Endothelial cell of umbilical vein (primary cell): Measurements from ENCODE around the gene MSL2. TPM values are rescaled to one million over a fixed set of nuclear protein-coding genes. Genes with fewer than 3 reads are reported as not detected.
"Not testable (repeated sequence)": the region's sequence is repeated elsewhere in the genome, so short reads cannot be mapped to it uniquely, and the experiment has no call there.

ENCODE experiments used
- BruUV-seq: library from RNA; stranded (reverse); fragments of 400-500 nt; replicated peaks from 2 replicates; lab custom pipeline; 2021; lab: Mats Ljungman, UMichigan
- CTCF ChIA-PET: fragments of 300-600, 350-600 bp; sonication (Branson Sonifier 250); formaldehyde crosslinking; loops from one replicate; lab custom pipeline; 2021; ENCODE audit warnings: antibody characterized with exemption, inconsistent platforms; lab: Charles Lee
- POLR2A ChIA-PET: fragments of 300-600, 350-600 bp; sonication (Branson Sonifier 250); formaldehyde crosslinking; loops from one replicate; lab custom pipeline; 2021; ENCODE audit warnings: antibody characterized with exemption, inconsistent platforms; lab: Charles Lee
- DNase-seq: peaks from one replicate; pipeline ENCODE4 v3.0.0-alpha.2; 2011; ENCODE audit warnings: low read depth, low spot score
- FAIRE-seq: peaks from 2 replicates; lab custom pipeline; 2011; peaks lifted over from hg19 to GRCh38; lab: Jason Lieb, UNC
- H2AFZ ChIP-seq: 2 replicates; pipeline ENCODE4 v1.6.0; 2012; ENCODE audit warnings: low read depth, low read length, control low read depth, inconsistent platforms
- H3K27ac ChIP-seq: 2 replicates; pipeline ENCODE4 v1.5.1; 2011; ENCODE audit warnings: low read depth, mild to moderate bottlenecking, control low read depth, low read length, moderate library complexity; ENCODE audit not compliant: insufficient read depth
- H3K27me3 ChIP-seq, 2 experiments: 2 replicates each; pipeline versions ENCODE4 v1.6.0 to v1.6.1; 2011; ENCODE audit warnings: low read length in 2 of 2, mixed read lengths in 1 of 2; ENCODE audit not compliant: control insufficient read depth in 2 of 2, insufficient read depth in 2 of 2
- H3K36me3 ChIP-seq, 2 experiments: 2 replicates in 1 of 2; 3 replicates in 1 of 2; pipeline ENCODE4 v1.5.1; 2011; ENCODE audit warnings: low read length in 2 of 2, mild to moderate bottlenecking in 1 of 2, moderate library complexity in 1 of 2; ENCODE audit not compliant: control insufficient read depth in 2 of 2, insufficient read depth in 2 of 2; ENCODE audit errors: extremely low read depth in 1 of 2
- H3K4me1 ChIP-seq: 3 replicates; pipeline ENCODE4 v1.5.1; 2011; ENCODE audit warnings: mild to moderate bottlenecking, low read length; ENCODE audit not compliant: control insufficient read depth, insufficient read depth; ENCODE audit errors: extremely low read depth
- H3K4me2 ChIP-seq: 2 replicates; pipeline ENCODE4 v1.6.1; 2011; ENCODE audit warnings: low read length, control low read depth, mixed read lengths; ENCODE audit not compliant: insufficient read depth
- H3K4me3 ChIP-seq, 3 experiments: fragments of 200-600 bp in 1 of 3; sonication (generic), shearing (Covaris generic) in 1 of 3; replicated peaks in 1 of 3; 2 replicates each; pipeline ENCODE4 v1.5.1; 2011 to 2016; ENCODE audit warnings: control low read depth in 3 of 3, low read length in 3 of 3, mild to moderate bottlenecking in 2 of 3, inconsistent platforms in 1 of 3, low read depth in 1 of 3, moderate library complexity in 1 of 3; ENCODE audit not compliant: insufficient read depth in 1 of 3
- H3K79me2 ChIP-seq: 2 replicates; pipeline ENCODE4 v1.6.0; 2012; ENCODE audit warnings: low read length, inconsistent platforms; ENCODE audit not compliant: control insufficient read depth, insufficient read depth
- H3K9ac ChIP-seq: replicated peaks from 2 replicates; pipeline ENCODE3; 2011; ENCODE audit warnings: low read length, control low read depth; ENCODE audit not compliant: insufficient read depth; ENCODE audit errors: extremely low read depth
- H3K9me1 ChIP-seq: replicated peaks from 3 replicates; pipeline ENCODE4 v1.6.0; 2011; ENCODE audit warnings: mild to moderate bottlenecking, low read length; ENCODE audit not compliant: control insufficient read depth, insufficient read depth; ENCODE audit errors: extremely low read depth
- H3K9me3 ChIP-seq: replicated peaks from 2 replicates; pipeline ENCODE4 v1.5.1; 2012; ENCODE audit warnings: low read length, inconsistent platforms; ENCODE audit not compliant: control insufficient read depth, insufficient read depth
- H4K20me1 ChIP-seq: replicated peaks from 2 replicates; pipeline ENCODE3; 2011; ENCODE audit warnings: mild to moderate bottlenecking, low read length; ENCODE audit not compliant: control insufficient read depth, insufficient read depth; ENCODE audit errors: extremely low read depth
- CTCF ChIP-seq, 2 donors: IDR thresholded peaks; 1 replicate in 1 of 2; 2 replicates in 1 of 2; pipeline ENCODE4 v1.5.1; 2011; ENCODE audit warnings: low read length in 2 of 2, mild to moderate bottlenecking in 2 of 2, moderate library complexity in 2 of 2, control low read depth in 1 of 2, inconsistent platforms in 1 of 2, low read depth in 1 of 2; ENCODE audit not compliant: insufficient read depth in 1 of 2; ENCODE audit errors: extremely low read depth in 1 of 2
- EZH2 ChIP-seq: IDR thresholded peaks from 2 replicates; pipeline ENCODE4 v1.6.1; 2012; ENCODE audit warnings: borderline replicate concordance, low read depth, mild to moderate bottlenecking, moderate library complexity, low read length, inconsistent platforms; ENCODE audit not compliant: severe bottlenecking
- FOS ChIP-seq: IDR thresholded peaks from 2 replicates; pipeline ENCODE4 v1.6.1; 2011; ENCODE audit warnings: mild to moderate bottlenecking, low read length, moderate library complexity, borderline replicate concordance; ENCODE audit not compliant: insufficient read depth
- GATA2 ChIP-seq: IDR thresholded peaks from 2 replicates; pipeline ENCODE4 v1.7.0; 2011; ENCODE audit warnings: low read depth, mild to moderate bottlenecking, moderate library complexity, mixed read lengths, low read length; ENCODE audit not compliant: insufficient read length, insufficient read depth
- JUN ChIP-seq: IDR thresholded peaks from 2 replicates; pipeline ENCODE4 v1.6.1; 2011; ENCODE audit warnings: borderline replicate concordance, low read depth; ENCODE audit not compliant: insufficient read length, insufficient read depth
- MAX ChIP-seq: IDR thresholded peaks from 2 replicates; pipeline ENCODE4 v1.6.1; 2011; ENCODE audit not compliant: insufficient read depth, insufficient read length
- MYC ChIP-seq: IDR thresholded peaks from one replicate; pipeline ENCODE4 v1.6.1; 2011; ENCODE audit warnings: mild to moderate bottlenecking, low read depth, low read length
- POLR2A ChIP-seq: IDR thresholded peaks from 2 replicates; pipeline ENCODE4 v1.6.1; 2012; ENCODE audit warnings: low read depth, mild to moderate bottlenecking, control low read depth, low read length
- POLR2AphosphoS5 ChIP-seq: IDR thresholded peaks from 2 replicates; pipeline ENCODE4 v1.6.1; 2012; ENCODE audit warnings: low read depth, mild to moderate bottlenecking, control low read depth, low read length, moderate library complexity; ENCODE audit not compliant: insufficient read depth
- dilution Hi-C: fragments of 300-500 bp; cut with MboI; formaldehyde crosslinking; loops from one replicate; pipeline ENCODE4 v1.15.0; 2019; ENCODE audit warnings: low sequenced_read_pairs; ENCODE audit not compliant: extremely low pct_ligation_motif_present
- intact Hi-C: fragments of 100-400 bp; cut with micrococcal nuclease; formaldehyde crosslinking; loops from one replicate; pipeline ENCODE4 v1.10.0; 2022
- polyA plus RNA-seq, 4 experiments: library from polyadenylated mRNA; depleted of rRNA in 3 of 4; stranded (reverse) in 3 of 4; unstranded in 1 of 4; fragments of >200 nt; gene quantifications; 2 replicates each; pipeline versions ENCODE4 v1.2.1 to v1.2.3, GENCODE V29; 2011 to 2012; ENCODE audit warnings: missing spikeins in 1 of 4
- total RNA-seq: library from RNA; stranded (reverse); gene quantifications from 2 replicates; pipeline ENCODE4 v1.2.3, GENCODE V29; 2021

Gene MSL2
- total and polyA plus RNA-seq, 2 donors (not counting 3 experiments of a cell fraction or from before 2014, with no cell fraction given) = 6.7 to 21.9 TPM

- no peak for FAIRE-seq
- Histone ChIP-seq H3K9ac (no peak overlapping the region), H3K27me3 (no peaks in the 10 kb centered on the region), H3K9me3 (no peaks in the 10 kb centered on the region), H2AFZ (no peak overlapping the region), H3K9me1 (no peaks in the 10 kb centered on the region), H3K27ac (no peak overlapping the region), H3K4me3 (no peak overlapping the region), H4K20me1 (peaks cover 20% of the 10 kb centered on the region), H3K4me1 (peaks cover 14% of the 10 kb centered on the region), H3K79me2 (peaks cover 100% of the 10 kb centered on the region), H3K36me3 (no peaks in the 10 kb centered on the region), H3K4me2 (no peak overlapping the region)
- no peak for DNase-seq
- dilution Hi-C loops = no loop called here
- no TSS peak for BruUV-seq
- no peak for TF ChIP-seq EZH2
- TF ChIP-seq JUN = no peak
- TF ChIP-seq MAX = no peak
- no peak for TF ChIP-seq CTCF (IDR thresholded peaks at IDR 0.05; ENCODE audit: extremely low read depth in 1 of 2, insufficient read depth in 1 of 2, low read depth in 1 of 2, low read length in 2 of 2)
- TF ChIP-seq POLR2AphosphoS5 = no peak
- TF ChIP-seq FOS = no peak
- no peak for TF ChIP-seq GATA2
- TF ChIP-seq POLR2A = no peak
- no peak for TF ChIP-seq MYC
- CTCF ChIA-PET = no interaction called here
- POLR2A ChIA-PET = no interaction called here
- intact Hi-C loops = no loop called here
Measured at GRCh38 chr3:136166507-136166906, 29.6 kb downstream of the MSL2 start.

- H3K79me2 ChIP-seq = peaks cover 97% of the 10 kb centered on the region
- H3K27ac ChIP-seq, H3K27me3 ChIP-seq, dilution Hi-C loops, CTCF ChIA-PET, POLR2A ChIA-PET, H3K9ac ChIP-seq, H3K36me3 ChIP-seq, H2AFZ ChIP-seq, intact Hi-C loops, BruUV-seq, H3K9me3 ChIP-seq, H3K9me1 ChIP-seq, H3K4me2 ChIP-seq, H3K4me3 ChIP-seq, H3K4me1 ChIP-seq, FAIRE-seq: not testable (repeated sequence)
- peak; percentile 29 for DNase-seq
- peaks cover 18% of the 10 kb centered on the region for H4K20me1 ChIP-seq
Measured at GRCh38 chr3:136163607-136164006, 32.5 kb downstream of the MSL2 start.
